Activated CD4-positive, alpha-beta T cell treated with anti-CD3 and anti-CD28 coated beads, Interleukin-2, amount 50 U/mL, for 48 hours (primary cell): Measurements from ENCODE around the gene TRIM34.
A peak's percentile ranks its signal among the peaks of the same experiment; 100 is the strongest.
"Not testable (repeated sequence)": the region's sequence is repeated elsewhere in the genome, so short reads cannot be mapped to it uniquely, and the experiment has no call there.

ENCODE experiments used
- DNase-seq, 2 experiments: peaks; one replicate each; pipeline ENCODE4 v3.0.0-alpha.2; 2020

Gene TRIM34

GRCh38 chr11:5624489-5625279 is at the start of gene TRIM34:
Gene TRIM34 (plus strand): TSS chr11:5625001. CDS start chr11:5632332, 7,331 bp downstream.
- peak; percentile 48 to 63 for DNase-seq

GRCh38 chr11:5575152-5575551 is 49.6 kb upstream of the TRIM34 start:
- DNase-seq, result no peak

- DNase-seq, result no peak
Measured at GRCh38 chr11:5577101-5577500, 47.7 kb upstream of the TRIM34 start.

- DNase-seq, result no peak
Measured at GRCh38 chr11:5580577-5580976, 44.2 kb upstream of the TRIM34 start, which contains the start of gene OR52B6. Gene OR52B6 (plus strand): TSS chr11:5580877. CDS start chr11:5580877, 0 bp downstream.

GRCh38 chr11:5581014-5581413 is 43.8 kb upstream of the TRIM34 start:
- no peak for DNase-seq

- DNase-seq, result not testable (repeated sequence)
Measured at GRCh38 chr11:5584458-5584857, 40.3 kb upstream of the TRIM34 start.

GRCh38 chr11:5589906-5590305 is 34.9 kb upstream of the TRIM34 start:
- not testable (repeated sequence) for DNase-seq

- no peak for DNase-seq
Measured at GRCh38 chr11:5591613-5592012, 33.2 kb upstream of the TRIM34 start.

- DNase-seq, result no peak
Measured at GRCh38 chr11:5592615-5593014, 32.2 kb upstream of the TRIM34 start.

- no peak for DNase-seq
Measured at GRCh38 chr11:5593146-5593545, 31.7 kb upstream of the TRIM34 start.

GRCh38 chr11:5596607-5597201 is 28.1 kb upstream of the TRIM34 start, which contains the start of gene TRIM6:
Gene TRIM6 (plus strand): TSS chr11:5596637. CDS start chr11:5596898, 261 bp downstream.
- DNase-seq, result peak; percentile 8 to 11

- no peak for DNase-seq
Measured at GRCh38 chr11:5597953-5598352, 26.8 kb upstream of the TRIM34 start.

GRCh38 chr11:5600374-5600851 is 24.4 kb upstream of the TRIM34 start:
- peak; percentile 46 to 64 for DNase-seq

- DNase-seq, result not testable (repeated sequence)
Measured at GRCh38 chr11:5602791-5603190, 22.0 kb upstream of the TRIM34 start.

GRCh38 chr11:5603326-5603725 is 21.5 kb upstream of the TRIM34 start:
- DNase-seq, result no peak

- no peak for DNase-seq
Measured at GRCh38 chr11:5604896-5605295, 19.9 kb upstream of the TRIM34 start.

- no peak for DNase-seq
Measured at GRCh38 chr11:5605849-5606248, 19.0 kb upstream of the TRIM34 start.

GRCh38 chr11:5608808-5609207 is 16.0 kb upstream of the TRIM34 start:
- no peak for DNase-seq

GRCh38 chr11:5610446-5610845 is 14.4 kb upstream of the TRIM34 start:
- DNase-seq, result no peak

- no peak for DNase-seq
Measured at GRCh38 chr11:5611627-5612026, 13.2 kb upstream of the TRIM34 start.

- DNase-seq, result no peak
Measured at GRCh38 chr11:5618807-5619206, 6.0 kb upstream of the TRIM34 start.

- no peak for DNase-seq
Measured at GRCh38 chr11:5620651-5621521, 3.9 kb upstream of the TRIM34 start.

- no peak for DNase-seq
Measured at GRCh38 chr11:5621580-5621979, 3.2 kb upstream of the TRIM34 start.
